ENCODE results near the gene LRRN4CL. TPM values are rescaled to one million over a fixed set of nuclear protein-coding genes. Genes with fewer than 3 reads are reported as not detected.

LRRN4CL gene
- total and polyA plus RNA-seq, 9 of the 15 experiments (the other 6 are each of a cell fraction or from before 2014, with no cell fraction given) = 0.03 to 0.11 (median 0.05) TPM; not detected in 4

GRCh38 chr11:62671608-62672389 is 17.5 kb downstream of the LRRN4CL start, which contains the start of the genes LBHD1 and UQCC3 (continued):
- TF ChIP-seq CEBPZ (IDR thresholded peaks at IDR 0.05; ENCODE audit: borderline replicate concordance, low read depth, low read length) (no peak), MNT (conservative IDR thresholded peaks at IDR 0.05) (peak; percentile 59 to 71), TEAD1 (CRISPR knock-in tag; IDR thresholded peaks at IDR 0.05) (peak; percentile 10 to 87; a peak in 2 of 4 replicates), USF1 (CRISPR knock-in tag; IDR thresholded peaks at IDR 0.05) (peak; percentile 49), LARP7 (IDR thresholded peaks at IDR 0.05) (0 out of 2 replicates have a peak, but pooled peaks have one; percentile 15), ZNF316 (IDR thresholded peaks at IDR 0.05) (0 out of 2 replicates have a peak, but pooled peaks have one; percentile 42), FOXJ3 (CRISPR knock-in tag; IDR thresholded peaks at IDR 0.05) (no peak), ZNF699 (CRISPR knock-in tag; IDR thresholded peaks at IDR 0.05; ENCODE audit: insufficient replicate concordance) (no peak), RFX5 (IDR thresholded peaks at IDR 0.05; ENCODE audit: low read depth, low read length) (no peak), ARHGAP35 (IDR thresholded peaks at IDR 0.05; ENCODE audit: partially characterized antibody) (no peak), SP2 (IDR thresholded peaks at IDR 0.05; ENCODE audit: extremely low read depth, low read depth, low read length, poor library complexity, severe bottlenecking) (peak; percentile 97), GATAD2A (IDR thresholded peaks at IDR 0.05) (0 out of 2 replicates have a peak, but pooled peaks have one; percentile 21), SAFB (IDR thresholded peaks at IDR 0.05; ENCODE audit: borderline replicate concordance, low read depth, low read length) (peak; percentile 80), CEBPG (CRISPR knock-in tag; IDR thresholded peaks at IDR 0.05) (peak; percentile 24; the same call in 1 of the 2 replicates), CEBPG (tag; conservative IDR thresholded peaks at IDR 0.05 in 1 of 2, IDR thresholded peaks at IDR 0.05 in 1 of 2) (no peak), SMAD4 (CRISPR knock-in tag; conservative IDR thresholded peaks at IDR 0.05) (peak; percentile 20; the same call in 1 of the 2 replicates), ZNF785 (CRISPR knock-in tag; IDR thresholded peaks at IDR 0.05) (no peak), LEF1 (IDR thresholded peaks at IDR 0.05) (peak; percentile 36; the same call in 1 of the 2 replicates), TFAP4 (CRISPR knock-in tag; IDR thresholded peaks at IDR 0.05; ENCODE audit: borderline replicate concordance) (peak; percentile 37; the same call in 1 of the 2 replicates), CGGBP1 (CRISPR knock-in tag; IDR thresholded peaks at IDR 0.05) (0 out of 2 replicates have a peak, but pooled peaks have one; percentile 13), COPS2 (conservative IDR thresholded peaks at IDR 0.05) (no peak)

Measured in K562 (cell line).